GM12878 (cell line): ENCODE measurements around the gene TANC1. TPM values are rescaled to one million over a fixed set of nuclear protein-coding genes. Genes with fewer than 3 reads are reported as not detected.

Experiments used
- ATAC-seq: fragments of 200-7000 bp; cut with Tn5 transposase; 3 replicates; pipeline ENCODE4 v1.9.1; 2020; ENCODE audit warnings: mild to moderate bottlenecking, moderate library complexity
- BruUV-seq: library from RNA; stranded (reverse); fragments of 400-500 nt; replicated peaks from 2 replicates; lab custom pipeline; 2021; lab: Mats Ljungman, UMichigan
- CTCF ChIA-PET: fragments of 300-600 bp; sonication (Branson Sonifier 250); formaldehyde crosslinking; extraction: SDS; loops from one replicate; lab custom pipeline; 2021; ENCODE audit warnings: inconsistent platforms; lab: Yijun Ruan, JAX
- POLR2A ChIA-PET: fragments of 350-600 bp; formaldehyde crosslinking; extraction: SDS; loops from one replicate; lab custom pipeline; 2021; ENCODE audit warnings: inconsistent platforms; lab: Charles Lee
- RAD21 ChIA-PET: fragments of 300-600 bp; sonication (Branson Sonifier 250); formaldehyde crosslinking; loops from one replicate; lab custom pipeline; 2023; ENCODE audit warnings: antibody characterized with exemption; ENCODE audit not compliant: unreplicated experiment; lab: Charles Lee
- SMC1A ChIA-PET: fragments of 300-600 bp; sonication (Branson Sonifier 250); formaldehyde crosslinking; loops from one replicate; lab custom pipeline; 2023; ENCODE audit not compliant: unreplicated experiment, uncharacterized antibody; lab: Charles Lee
- DNase-seq: peaks from one replicate; pipeline ENCODE4 v3.0.0-alpha.2; 2011; ENCODE audit warnings: low read depth, low spot score
- FAIRE-seq: peaks from 3 replicates; lab custom pipeline; 2011; peaks lifted over from hg19 to GRCh38; lab: Jason Lieb, UNC
- H2AFZ ChIP-seq: 2 replicates; pipeline ENCODE4 v1.6.0; 2011; ENCODE audit warnings: low read depth, low read length, control low read depth; ENCODE audit not compliant: control insufficient read depth
- H3K27ac ChIP-seq: 2 replicates; pipeline ENCODE4 v1.5.1; 2011; ENCODE audit warnings: control low read depth; ENCODE audit not compliant: control insufficient read depth, insufficient read depth
- H3K27me3 ChIP-seq, 2 experiments: replicated peaks in 1 of 2; 2 replicates each; pipeline versions ENCODE4 v1.6.0 to v1.6.1; 2011; ENCODE audit warnings: low read length in 1 of 2; ENCODE audit not compliant: control insufficient read depth in 2 of 2, insufficient read depth in 2 of 2
- H3K36me3 ChIP-seq, 2 experiments: 2 replicates each; pipeline ENCODE4 v1.5.1; 2011; ENCODE audit warnings: low read length in 1 of 2; ENCODE audit not compliant: control insufficient read depth in 2 of 2, insufficient read depth in 2 of 2
- H3K4me1 ChIP-seq: 2 replicates; pipeline ENCODE4 v1.6.1; 2011; ENCODE audit warnings: mild to moderate bottlenecking, low read length, moderate library complexity, mixed read lengths; ENCODE audit not compliant: control insufficient read depth, insufficient read depth
- H3K4me2 ChIP-seq: 2 replicates; pipeline ENCODE4 v1.6.0; 2011; ENCODE audit warnings: control low read depth; ENCODE audit not compliant: control insufficient read depth, insufficient read depth
- H3K4me3 ChIP-seq: fragments of 200-600 bp; sonication (generic); 2 replicates; pipeline ENCODE4 v1.5.1; 2016
- H3K79me2 ChIP-seq: 2 replicates; pipeline ENCODE4 v1.6.0; 2011; ENCODE audit warnings: low read length; ENCODE audit not compliant: control insufficient read depth, insufficient read depth
- H3K9ac ChIP-seq: 2 replicates; pipeline ENCODE4 v1.8.0; 2011; ENCODE audit warnings: low read length, control low read depth, mixed read lengths; ENCODE audit not compliant: control insufficient read depth, insufficient read depth
- H3K9me3 ChIP-seq: replicated peaks from 3 replicates; pipeline ENCODE4 v1.5.1; 2011; ENCODE audit warnings: mild to moderate bottlenecking, low read length; ENCODE audit not compliant: control insufficient read depth, insufficient read depth
- H4K20me1 ChIP-seq: 2 replicates; pipeline ENCODE4 v1.6.0; 2011; ENCODE audit not compliant: control insufficient read depth, insufficient read depth
- ATF7 ChIP-seq: fragments of 450-650 bp; IDR thresholded peaks from 2 replicates; pipeline ENCODE4 v1.6.1; 2016; ENCODE audit warnings: low read depth, mild to moderate bottlenecking
- CBX5 ChIP-seq: sonication (generic); IDR thresholded peaks from 2 replicates; pipeline ENCODE4 v1.6.1; 2016; ENCODE audit warnings: low read depth, moderate library complexity, mild to moderate bottlenecking, inconsistent platforms
- MEF2A ChIP-seq: IDR thresholded peaks from 2 replicates; pipeline ENCODE4 v1.6.1; 2011; ENCODE audit warnings: low read depth, mild to moderate bottlenecking, low read length, moderate library complexity; ENCODE audit not compliant: insufficient read depth
- SIN3A ChIP-seq: IDR thresholded peaks from 2 replicates; pipeline ENCODE4 v1.6.1; 2012; ENCODE audit warnings: low read depth, low read length, improper control_type of control experiment
- ZNF24 ChIP-seq: fragments of 450-650 bp; IDR thresholded peaks from 2 replicates; pipeline ENCODE4 v1.6.1; 2017; ENCODE audit warnings: antibody characterized with exemption, mild to moderate bottlenecking
- WGBS: methylation state at CpG from one replicate; pipeline ENCODE4 v1.1.6; 2016; ENCODE audit warnings: low lambda C conversion rate; ENCODE audit not compliant: insufficient replicate concordance, insufficient coverage; ENCODE audit errors: missing lambda C conversion rate; 5-methylcytosine and 5-hydroxymethylcytosine counted together
- in situ Hi-C: fragments of 300-500 bp; cut with MboI; formaldehyde crosslinking; loops from 9 replicates; pipeline ENCODE4 v1.14.3; 2018; ENCODE audit warnings: mixed read lengths
- intact Hi-C: fragments of 100-400 bp; cut with micrococcal nuclease; formaldehyde crosslinking; loops from one replicate; pipeline ENCODE4 v1.14.2; 2022; ENCODE audit not compliant: unreplicated experiment
- polyA plus RNA-seq, 11 experiments: library from polyadenylated mRNA; depleted of rRNA in 4 of 11; unstranded in 6 of 11; stranded (reverse) in 5 of 11; fragments of >200 nt; fragmentation: Nextera tagmentation in 4 of 11; fragmentation: Illumina TruSeq in 1 of 11; extraction: Ambion mirVana in 4 of 11; extraction: Trizol in 1 of 11; gene quantifications; 1 replicate in 1 of 11; 2 replicates in 10 of 11; pipeline versions ENCODE4 v1.2.1 to v1.2.3, GENCODE V29; 2011 to 2016; ENCODE audit warnings: inconsistent platforms in 2 of 11, missing spikeins in 2 of 11, low read depth in 1 of 11
- total RNA-seq, 4 experiments: library from RNA; depleted of rRNA in 3 of 4; stranded (reverse); fragments of >200 nt in 3 of 4; fragmentation: Illumina TruSeq in 1 of 4; extraction: Trizol in 1 of 4; gene quantifications; 2 replicates each; pipeline versions ENCODE4 v1.2.1 to v1.2.3, GENCODE V29; 2013 to 2021
- TF ChIP-seq, protein P1 (sequence below): fragments of 450-650 bp; conservative IDR thresholded peaks from 2 replicates; pipeline ENCODE4 v1.6.1; 2017; ENCODE audit warnings: mild to moderate bottlenecking, moderate library complexity

Gene TANC1
- total and polyA plus RNA-seq, 10 of the 15 experiments (the other 5 are each of a cell fraction or from before 2014, with no cell fraction given), result 0.05 to 5.0 (median 0.34) TPM

DNA sequence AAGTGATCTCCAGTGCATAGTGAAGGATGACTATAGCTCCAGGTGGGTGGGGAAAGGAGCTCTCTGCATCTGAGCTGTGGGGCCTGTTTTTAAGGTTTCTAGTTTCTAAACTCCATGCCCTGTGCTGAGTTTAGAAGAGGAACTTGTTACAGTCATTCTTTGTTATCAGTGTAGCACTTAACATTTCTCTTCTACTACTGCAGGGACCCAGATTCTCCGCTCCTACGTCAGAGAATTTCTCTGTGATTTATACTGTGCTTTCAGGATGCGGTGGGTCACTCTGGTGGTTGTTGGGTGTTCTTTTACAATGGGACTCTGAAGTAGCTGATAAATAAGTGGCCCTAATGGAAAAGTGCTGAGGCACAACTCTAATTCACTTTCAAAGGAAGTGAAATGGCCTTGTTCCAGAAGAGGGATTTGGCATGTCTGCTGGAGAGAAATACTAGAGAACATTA, 196.0 kb downstream of the TANC1 start:
- H3K79me2 ChIP-seq, result no peaks in the 10 kb centered on the region
- H3K27me3 ChIP-seq, result no peaks in the 10 kb centered on the region
- no peak overlapping the region for H3K27ac ChIP-seq
- TF ChIP-seq MEF2A, result no peak
- TF ChIP-seq SIN3A, result no peak
- no peak for TF ChIP-seq ATF7
- TF ChIP-seq, protein P1, sequence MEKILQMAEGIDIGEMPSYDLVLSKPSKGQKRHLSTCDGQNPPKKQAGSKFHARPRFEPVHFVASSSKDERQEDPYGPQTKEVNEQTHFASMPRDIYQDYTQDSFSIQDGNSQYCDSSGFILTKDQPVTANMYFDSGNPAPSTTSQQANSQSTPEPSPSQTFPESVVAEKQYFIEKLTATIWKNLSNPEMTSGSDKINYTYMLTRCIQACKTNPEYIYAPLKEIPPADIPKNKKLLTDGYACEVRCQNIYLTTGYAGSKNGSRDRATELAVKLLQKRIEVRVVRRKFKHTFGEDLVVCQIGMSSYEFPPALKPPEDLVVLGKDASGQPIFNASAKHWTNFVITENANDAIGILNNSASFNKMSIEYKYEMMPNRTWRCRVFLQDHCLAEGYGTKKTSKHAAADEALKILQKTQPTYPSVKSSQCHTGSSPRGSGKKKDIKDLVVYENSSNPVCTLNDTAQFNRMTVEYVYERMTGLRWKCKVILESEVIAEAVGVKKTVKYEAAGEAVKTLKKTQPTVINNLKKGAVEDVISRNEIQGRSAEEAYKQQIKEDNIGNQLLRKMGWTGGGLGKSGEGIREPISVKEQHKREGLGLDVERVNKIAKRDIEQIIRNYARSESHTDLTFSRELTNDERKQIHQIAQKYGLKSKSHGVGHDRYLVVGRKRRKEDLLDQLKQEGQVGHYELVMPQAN, result no peak
- TF ChIP-seq ZNF24, result no peak
- no peak for TF ChIP-seq CBX5
- DNase-seq (no peak), ATAC-seq (no peak), FAIRE-seq (peak; percentile 13)
- POLR2A ChIA-PET, result no interaction called here
- CTCF ChIA-PET, result no interaction called here
- H3K4me1 ChIP-seq, result no peaks in the 10 kb centered on the region
- no TSS peak for BruUV-seq
- H4K20me1 ChIP-seq, result no peaks in the 10 kb centered on the region
- no peak overlapping the region for H3K4me2 ChIP-seq
- no peaks in the 10 kb centered on the region for H3K36me3 ChIP-seq
- RAD21 ChIA-PET, result no interaction called here
- SMC1A ChIA-PET, result interaction anchor here (0.7 to 1.5 kb wide), 4 partner anchors 10 to 803 kb away, joined by 3 to 6 read pairs (median 4); no protein-coding TSS in a partner anchor
- H3K9me3 ChIP-seq, result peaks cover 1% of the 10 kb centered on the region; the same call in 1 of the 3 replicates
- no peak overlapping the region for H2AFZ ChIP-seq
- H3K4me3 ChIP-seq, result no peak overlapping the region
- 79% methylated on average over 3 of the region's 3 CpGs for WGBS
- intact Hi-C loops, result no loop called here
- in situ Hi-C loops, result no loop called here
- H3K9ac ChIP-seq, result no peak overlapping the region
